Stomach (tissue), 4 donors: ENCODE measurements around the gene RSU1.

ENCODE experiments used
- EP300 ChIP-seq: sonication (generic); formaldehyde crosslinking; IDR thresholded peaks from one replicate; pipeline ENCODE4 v1.6.1; 2017; ENCODE audit warnings: antibody characterized with exemption
- POLR2A ChIP-seq, 4 donors: fragments of 450-650 bp; IDR thresholded peaks; one replicate each; pipeline ENCODE4 v1.6.1; 2016; ENCODE audit warnings: antibody characterized with exemption in 4 of 4, control low read depth in 2 of 4, mild to moderate bottlenecking in 1 of 4, moderate library complexity in 1 of 4
- POLR2AphosphoS5 ChIP-seq, 3 donors: sonication (generic); formaldehyde crosslinking; IDR thresholded peaks; one replicate each; pipeline ENCODE4 v1.6.1; 2016; ENCODE audit warnings: antibody characterized with exemption in 3 of 3
- TF ChIP-seq, protein P1 (sequence below), 7 experiments: fragments of 450-650 bp in 4 of 7; fragments of 200-600 bp in 3 of 7; sonication (generic) in 3 of 7; IDR thresholded peaks; one replicate each; pipeline ENCODE4 v1.5.1; 2016 to 2019; ENCODE audit warnings: antibody characterized with exemption in 7 of 7, control low read depth in 2 of 7, mild to moderate bottlenecking in 1 of 7

DNA sequence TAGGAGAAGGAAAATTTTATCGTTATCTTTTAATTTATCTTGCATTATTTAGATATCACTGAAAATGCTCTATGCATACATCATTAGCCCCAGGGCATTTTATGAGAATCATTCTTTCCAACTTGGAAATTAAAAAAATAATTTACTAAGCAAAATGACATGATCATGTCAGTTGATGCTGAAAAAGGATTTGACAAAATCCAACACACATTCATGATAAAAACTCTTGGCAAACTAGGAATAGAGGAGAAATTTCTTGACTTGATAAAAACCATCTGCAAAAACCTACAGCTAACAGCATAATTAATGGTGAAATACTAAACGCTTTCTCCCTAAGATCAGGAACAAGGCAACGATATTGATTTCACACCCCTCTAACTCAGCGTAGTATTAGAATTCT lies 40.2 kb upstream of the RSU1 start:
- TF ChIP-seq, protein P1, sequence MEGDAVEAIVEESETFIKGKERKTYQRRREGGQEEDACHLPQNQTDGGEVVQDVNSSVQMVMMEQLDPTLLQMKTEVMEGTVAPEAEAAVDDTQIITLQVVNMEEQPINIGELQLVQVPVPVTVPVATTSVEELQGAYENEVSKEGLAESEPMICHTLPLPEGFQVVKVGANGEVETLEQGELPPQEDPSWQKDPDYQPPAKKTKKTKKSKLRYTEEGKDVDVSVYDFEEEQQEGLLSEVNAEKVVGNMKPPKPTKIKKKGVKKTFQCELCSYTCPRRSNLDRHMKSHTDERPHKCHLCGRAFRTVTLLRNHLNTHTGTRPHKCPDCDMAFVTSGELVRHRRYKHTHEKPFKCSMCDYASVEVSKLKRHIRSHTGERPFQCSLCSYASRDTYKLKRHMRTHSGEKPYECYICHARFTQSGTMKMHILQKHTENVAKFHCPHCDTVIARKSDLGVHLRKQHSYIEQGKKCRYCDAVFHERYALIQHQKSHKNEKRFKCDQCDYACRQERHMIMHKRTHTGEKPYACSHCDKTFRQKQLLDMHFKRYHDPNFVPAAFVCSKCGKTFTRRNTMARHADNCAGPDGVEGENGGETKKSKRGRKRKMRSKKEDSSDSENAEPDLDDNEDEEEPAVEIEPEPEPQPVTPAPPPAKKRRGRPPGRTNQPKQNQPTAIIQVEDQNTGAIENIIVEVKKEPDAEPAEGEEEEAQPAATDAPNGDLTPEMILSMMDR (IDR thresholded peaks at IDR 0.05) = no peak
- TF ChIP-seq POLR2AphosphoS5 (IDR thresholded peaks at IDR 0.05) (no peak), POLR2A (IDR thresholded peaks at IDR 0.05) (no peak), EP300 (no peak)
